Dendritic cell treated with granulocyte-macrophage colony-stimulating factor and Interleukin-4, amounts not matched to agents 40 ng/mL and 50 ng/mL, for 4 days (primary cell): ENCODE data around the gene PPP1R36.
A peak's percentile ranks its signal among the peaks of the same experiment; 100 is the strongest.

ENCODE experiments used
- H3K27ac Mint-ChIP-seq: one replicate; pipeline ENCODE4 v1.8.0; 2022; ENCODE audit warnings: mild to moderate bottlenecking, mixed read lengths
- H3K27me3 Mint-ChIP-seq: one replicate; pipeline ENCODE4 v1.8.0; 2022; ENCODE audit warnings: mild to moderate bottlenecking, mixed read lengths
- H3K36me3 Mint-ChIP-seq: one replicate; pipeline ENCODE4 v1.8.0; 2022; ENCODE audit warnings: low read depth, mixed read lengths
- H3K4me1 Mint-ChIP-seq: one replicate; pipeline ENCODE4 v1.8.0; 2022; ENCODE audit warnings: low read depth, mixed read lengths
- H3K4me3 Mint-ChIP-seq: one replicate; pipeline ENCODE4 v1.8.0; 2022; ENCODE audit warnings: mild to moderate bottlenecking, moderate library complexity, mixed read lengths
- H3K9me3 Mint-ChIP-seq: one replicate; pipeline ENCODE4 v1.8.0; 2022; ENCODE audit warnings: mixed read lengths
- intact Hi-C: fragments of 100-400 bp; cut with micrococcal nuclease; formaldehyde crosslinking; loops from one replicate; pipeline ENCODE4 v1.15.0; 2022

Gene PPP1R36, protein sequence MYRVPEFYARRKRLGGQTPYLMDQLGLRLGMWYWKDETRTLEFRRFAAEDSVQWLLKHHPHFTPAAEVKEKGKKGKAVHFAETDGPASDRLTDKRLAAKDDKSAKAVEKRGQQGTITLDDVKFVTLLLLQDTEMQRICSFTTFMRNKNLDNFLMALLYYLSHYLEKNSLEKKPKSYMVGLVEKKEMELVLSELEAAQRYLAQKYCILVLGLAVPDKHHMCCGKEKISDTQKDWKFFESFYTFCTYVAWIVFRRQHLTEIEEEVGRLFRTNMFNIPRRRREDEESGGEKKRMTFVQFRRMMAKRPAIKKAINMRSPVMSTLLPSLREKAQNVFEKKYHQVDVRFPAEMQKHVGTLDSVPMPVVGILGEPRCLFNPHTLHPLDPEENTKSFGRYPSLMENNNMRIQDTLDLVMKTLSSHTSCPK

DNA sequence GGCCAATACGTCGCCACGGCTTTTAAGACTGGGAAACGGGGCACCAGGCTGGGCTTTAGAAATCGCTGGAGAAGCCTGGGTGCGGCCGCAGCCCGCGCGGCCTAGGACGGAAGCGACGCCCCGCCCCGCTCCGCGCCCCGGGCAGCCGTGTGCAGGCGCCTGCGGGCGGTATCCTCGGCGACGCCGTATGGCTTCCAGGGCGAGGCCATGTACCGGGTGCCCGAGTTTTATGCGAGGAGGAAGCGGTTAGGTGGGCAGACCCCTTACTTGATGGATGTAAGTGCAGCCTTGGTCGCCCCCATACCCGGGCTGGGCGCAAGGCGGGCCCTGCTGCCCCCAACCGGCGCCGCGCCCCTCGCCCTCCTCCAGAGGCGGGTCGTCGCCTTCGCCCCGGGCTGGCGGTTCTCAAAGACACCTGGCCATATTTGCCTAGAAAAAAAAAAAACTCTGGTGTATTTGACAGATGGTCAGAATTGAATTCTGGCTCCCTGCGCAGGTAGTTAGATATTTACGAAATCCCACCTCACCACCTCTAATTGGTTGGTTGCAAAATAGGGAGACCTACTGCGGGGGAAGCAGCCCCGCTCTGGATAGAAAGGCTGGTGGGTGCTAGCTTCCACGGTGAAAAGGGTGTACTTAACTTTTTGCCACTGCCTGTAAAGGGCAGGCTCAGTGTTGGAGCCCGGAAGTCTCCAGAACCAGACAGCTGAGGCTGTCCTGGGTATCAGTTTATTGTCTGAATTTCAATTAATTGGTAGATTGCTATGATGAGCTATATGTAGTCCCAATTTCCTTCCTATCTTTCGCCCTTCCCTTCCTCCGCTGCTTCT lies at the start of gene PPP1R36:
Gene PPP1R36 (plus strand): TSS at position 171 of the 830 bp plus-strand sequence. CDS start 37 bp downstream, at position 208.
- H3K4me1 Mint-ChIP-seq = peaks cover 9% of the 10 kb centered on the region
- peaks cover 63% of the 10 kb centered on the region for H3K27me3 Mint-ChIP-seq
- intact Hi-C loops = no loop called here
- no peaks in the 10 kb centered on the region for H3K36me3 Mint-ChIP-seq
- H3K4me3 Mint-ChIP-seq = peak within 1 kb of the TSS; percentile 62
- no peak within 1 kb of the TSS for H3K27ac Mint-ChIP-seq
- no peaks in the 10 kb centered on the region for H3K9me3 Mint-ChIP-seq

DNA sequence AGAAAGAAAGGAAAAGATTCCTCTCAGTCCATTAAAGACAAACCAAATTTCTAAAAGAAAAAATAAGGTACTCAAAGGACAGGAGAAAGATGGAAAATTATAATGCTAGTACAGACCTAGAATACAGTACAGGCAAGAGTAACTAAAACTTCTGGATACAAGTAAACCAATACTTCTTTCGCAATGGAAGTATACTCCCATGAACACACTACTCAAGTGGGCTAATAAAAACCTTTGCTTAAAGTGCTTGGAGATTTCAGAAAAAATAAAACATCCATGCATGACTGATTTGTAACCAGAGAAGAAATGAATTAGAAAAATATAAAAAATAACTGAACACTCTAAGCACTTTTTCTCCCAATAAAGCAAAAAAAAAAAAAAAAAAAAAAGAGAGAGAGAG lies 49.7 kb upstream of the PPP1R36 start:
- Mint-ChIP-seq H3K27ac (no peak overlapping the region), H3K9me3 (no peaks in the 10 kb centered on the region), H3K36me3 (peaks cover 47% of the 10 kb centered on the region), H3K4me3 (no peak overlapping the region), H3K4me1 (peaks cover 23% of the 10 kb centered on the region), H3K27me3 (no peaks in the 10 kb centered on the region)
- intact Hi-C loops = loop anchor here (10.0 kb wide), 1 partner anchor 415 kb away; the partner anchor contains the start of gene CHURC1

DNA sequence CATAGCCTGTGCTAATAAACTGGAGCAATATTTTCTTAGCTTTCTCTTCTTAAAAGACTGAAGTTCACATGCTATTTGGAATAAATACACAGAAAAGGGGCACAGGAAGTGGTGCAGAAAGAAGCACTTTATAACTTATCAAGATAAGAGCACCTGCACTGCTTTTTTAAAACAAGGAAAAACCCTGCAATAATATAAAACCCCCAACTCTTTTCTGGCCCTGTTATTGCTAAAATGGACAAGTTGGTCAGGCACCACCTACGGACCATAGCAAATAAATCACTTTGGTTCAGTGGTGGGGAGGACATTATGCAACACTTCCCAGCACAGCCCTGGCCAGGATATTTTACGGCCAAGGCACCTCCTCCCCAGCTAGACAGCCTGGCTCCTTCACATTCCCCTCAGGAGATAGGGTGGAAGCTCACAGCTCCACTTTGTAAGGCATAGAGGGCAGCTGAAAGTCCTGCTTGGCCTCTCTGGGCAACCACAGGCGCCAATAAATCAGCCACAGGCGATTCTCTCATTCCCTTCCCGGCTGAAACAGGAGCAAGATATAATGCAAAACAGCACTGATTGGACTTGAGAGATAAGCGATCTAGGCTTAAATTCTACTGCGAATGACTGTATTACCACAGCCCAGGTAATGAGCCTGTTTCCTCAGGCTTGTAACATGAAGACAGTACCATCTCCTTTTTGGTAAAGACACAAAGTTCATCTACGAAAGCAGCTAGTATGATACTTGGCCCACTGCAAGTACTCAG lies 48.2 kb upstream of the PPP1R36 start:
- Mint-ChIP-seq H3K4me3 (peak overlapping the region; percentile 40), H3K27ac (peak overlapping the region; percentile 61), H3K36me3 (peaks cover 46% of the 10 kb centered on the region), H3K27me3 (no peaks in the 10 kb centered on the region), H3K4me1 (peaks cover 37% of the 10 kb centered on the region), H3K9me3 (no peaks in the 10 kb centered on the region)
- intact Hi-C loops = loop anchor here (10.0 kb wide), 1 partner anchor 413 kb away; the partner anchor contains the start of gene CHURC1

DNA sequence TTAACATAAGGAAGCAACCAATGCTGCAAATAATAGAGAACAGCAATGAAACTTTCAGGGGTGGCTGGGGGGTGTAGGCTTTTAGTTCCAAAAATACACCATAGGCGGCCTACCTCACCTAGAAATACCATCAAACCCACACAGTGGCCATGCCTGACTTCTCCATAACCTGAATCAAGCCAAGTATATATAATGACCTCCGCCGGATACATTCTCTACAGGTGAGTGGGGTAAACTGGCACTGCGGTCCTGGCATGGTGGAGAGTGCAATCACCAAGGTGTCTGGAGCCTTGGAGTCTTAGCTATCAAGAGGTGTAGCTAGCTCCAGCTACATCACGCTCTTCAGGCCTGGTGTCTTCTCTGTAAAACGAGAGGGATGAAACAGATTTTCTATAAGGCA lies 47.3 kb upstream of the PPP1R36 start:
- H3K36me3 Mint-ChIP-seq = peaks cover 49% of the 10 kb centered on the region
- intact Hi-C loops = loop anchor here (10.0 kb wide), 1 partner anchor 412 kb away; the partner anchor contains the start of gene CHURC1
- peak overlapping the region; percentile 100 for H3K27ac Mint-ChIP-seq
- peak overlapping the region; percentile 86 for H3K4me3 Mint-ChIP-seq
- peaks cover 40% of the 10 kb centered on the region for H3K4me1 Mint-ChIP-seq
- no peaks in the 10 kb centered on the region for H3K27me3 Mint-ChIP-seq
- H3K9me3 Mint-ChIP-seq = no peaks in the 10 kb centered on the region

DNA sequence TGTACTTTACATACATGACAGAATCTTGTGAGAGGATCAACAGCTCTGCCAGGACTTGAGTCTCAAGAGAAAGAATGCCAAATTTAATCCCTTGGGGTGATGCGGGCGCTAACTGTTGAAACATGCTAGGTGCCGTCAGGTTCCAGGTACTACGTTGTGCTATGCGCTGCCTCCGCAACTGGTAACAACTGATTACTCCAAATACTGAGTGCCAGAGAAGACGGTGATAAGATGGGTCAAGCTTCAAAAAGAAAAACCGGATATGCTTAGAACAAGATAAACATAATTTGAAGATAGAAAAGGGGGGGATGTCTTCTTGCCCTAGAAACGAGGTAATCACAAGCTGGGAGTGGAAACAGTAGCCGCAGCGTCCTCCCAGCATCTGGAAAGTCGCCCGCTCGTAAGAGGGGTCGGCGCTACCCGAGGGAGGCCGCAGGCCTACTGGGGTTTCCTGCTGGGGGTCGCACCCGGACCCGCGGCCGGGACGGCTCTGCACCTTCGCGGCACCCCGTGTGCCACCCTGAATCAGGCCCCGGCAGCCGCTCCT lies 46.8 kb upstream of the PPP1R36 start:
- Mint-ChIP-seq H3K4me3 (peak overlapping the region; percentile 86), H3K27ac (peak overlapping the region; percentile 100), H3K36me3 (peaks cover 54% of the 10 kb centered on the region), H3K27me3 (no peaks in the 10 kb centered on the region), H3K4me1 (peaks cover 45% of the 10 kb centered on the region), H3K9me3 (no peaks in the 10 kb centered on the region)
- intact Hi-C loops = loop anchor here (1.0 to 10.0 kb wide), 2 partner anchors 8 to 412 kb away; partner anchors contain the start of gene CHURC1

DNA sequence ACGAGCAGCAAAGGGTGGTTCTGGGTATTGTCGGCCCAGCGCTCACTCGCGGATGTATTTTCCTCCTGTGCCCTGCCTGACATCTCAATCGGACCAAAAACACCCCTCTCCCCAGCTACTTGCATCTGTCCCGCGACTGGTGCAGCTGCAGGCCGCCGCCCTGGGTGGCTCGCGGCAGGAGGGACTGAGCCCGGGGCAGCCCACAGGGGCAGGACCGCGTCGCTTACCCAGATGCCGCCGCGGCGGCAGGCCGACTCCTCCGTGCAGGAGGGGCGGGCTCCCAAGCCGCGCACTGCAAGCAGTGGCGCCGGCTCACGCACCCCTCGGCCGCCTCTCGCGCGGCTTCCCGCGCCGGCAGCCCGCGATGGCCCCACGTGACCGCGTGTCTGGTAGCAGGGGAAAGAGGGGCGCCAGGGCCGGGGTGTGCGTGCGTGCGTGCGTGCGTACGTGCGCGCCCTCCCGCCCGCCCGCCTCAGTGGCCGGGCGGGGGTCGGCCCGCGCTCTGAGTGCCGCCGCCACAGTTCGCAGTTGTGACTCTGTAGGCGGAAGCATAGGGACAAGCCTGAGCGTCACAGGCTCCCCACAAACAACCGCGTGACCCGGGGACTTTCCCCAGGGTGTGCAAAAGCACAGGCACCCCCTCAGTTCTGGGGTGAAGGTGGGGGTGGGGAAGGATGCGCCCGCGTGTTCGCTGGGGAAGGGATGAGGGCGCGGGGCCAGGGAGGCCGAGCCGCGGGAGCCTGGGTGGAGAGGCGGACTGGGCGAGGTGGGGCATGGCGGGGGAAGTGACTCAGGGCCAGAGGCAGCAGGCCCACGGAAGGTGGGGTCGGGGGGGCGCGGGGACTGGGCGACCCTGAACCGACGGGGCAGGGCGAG lies 46.1 kb upstream of the PPP1R36 start, which contains the start of gene ZBTB25:
Gene ZBTB25 (minus strand): TSS at position 405 of the 876 bp plus-strand sequence. CDS start 13,305 bp downstream, outside the sequence.
- peaks cover 53% of the 10 kb centered on the region for H3K36me3 Mint-ChIP-seq

DNA sequence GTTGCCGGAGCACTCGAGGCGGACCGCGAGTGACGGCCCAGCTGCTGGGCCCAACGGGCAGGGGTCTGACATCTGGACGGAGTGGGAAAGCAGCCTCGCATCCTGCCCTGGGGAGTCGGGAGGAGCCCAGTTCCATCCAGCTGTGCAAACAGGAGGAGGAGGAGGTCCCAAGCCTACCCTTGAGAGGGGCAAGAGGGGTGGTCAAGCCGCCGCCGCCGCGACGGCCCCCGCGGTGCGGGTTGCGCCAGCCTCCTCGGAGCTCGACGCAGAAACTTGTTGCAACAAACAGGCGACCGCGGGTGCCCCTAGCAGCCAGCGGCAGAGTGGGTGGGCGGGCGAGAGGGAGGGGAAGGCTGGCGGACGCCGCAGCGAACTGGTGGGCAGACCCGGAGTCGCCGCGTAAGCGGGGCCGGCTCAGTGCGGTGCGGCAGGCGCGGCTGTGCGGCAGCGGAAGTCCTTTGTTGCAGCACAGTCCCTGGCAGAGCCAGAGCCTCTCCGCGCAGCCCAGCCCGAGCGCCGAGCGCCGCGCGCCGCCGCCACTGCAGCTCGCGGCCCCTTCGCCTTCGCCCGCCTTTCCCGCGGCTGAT lies 45.4 kb upstream of the PPP1R36 start, which contains the start of gene ZBTB1:
Gene ZBTB1 (plus strand): TSS at position 461 of the 587 bp plus-strand sequence. CDS start 16,735 bp downstream, outside the sequence.
- peak within 1 kb of the TSS; percentile 86 for H3K4me3 Mint-ChIP-seq
- intact Hi-C loops = loop anchor here (2.0 to 10.0 kb wide), 3 partner anchors 36 to 410 kb away; partner anchors contain the start of genes CHURC1, HSPA2 and MTHFD1
- H3K9me3 Mint-ChIP-seq = no peaks in the 10 kb centered on the region
- peak within 1 kb of the TSS; percentile 100 for H3K27ac Mint-ChIP-seq
- H3K36me3 Mint-ChIP-seq = peaks cover 53% of the 10 kb centered on the region
- H3K4me1 Mint-ChIP-seq = peaks cover 60% of the 10 kb centered on the region
- no peaks in the 10 kb centered on the region for H3K27me3 Mint-ChIP-seq

More for the DNA sequence above, 46.1 kb upstream of the PPP1R36 start, which contains the start of gene ZBTB25:
- H3K27ac Mint-ChIP-seq = peak within 1 kb of the TSS; percentile 100
- H3K4me3 Mint-ChIP-seq = peak within 1 kb of the TSS; percentile 86
- H3K9me3 Mint-ChIP-seq = no peaks in the 10 kb centered on the region
- peaks cover 53% of the 10 kb centered on the region for H3K4me1 Mint-ChIP-seq
- H3K27me3 Mint-ChIP-seq = no peaks in the 10 kb centered on the region
- intact Hi-C loops = loop anchor here (1.0 to 10.0 kb wide), 4 partner anchors 8 to 411 kb away; partner anchors contain the start of genes CHURC1, HSPA2 and MTHFD1

DNA sequence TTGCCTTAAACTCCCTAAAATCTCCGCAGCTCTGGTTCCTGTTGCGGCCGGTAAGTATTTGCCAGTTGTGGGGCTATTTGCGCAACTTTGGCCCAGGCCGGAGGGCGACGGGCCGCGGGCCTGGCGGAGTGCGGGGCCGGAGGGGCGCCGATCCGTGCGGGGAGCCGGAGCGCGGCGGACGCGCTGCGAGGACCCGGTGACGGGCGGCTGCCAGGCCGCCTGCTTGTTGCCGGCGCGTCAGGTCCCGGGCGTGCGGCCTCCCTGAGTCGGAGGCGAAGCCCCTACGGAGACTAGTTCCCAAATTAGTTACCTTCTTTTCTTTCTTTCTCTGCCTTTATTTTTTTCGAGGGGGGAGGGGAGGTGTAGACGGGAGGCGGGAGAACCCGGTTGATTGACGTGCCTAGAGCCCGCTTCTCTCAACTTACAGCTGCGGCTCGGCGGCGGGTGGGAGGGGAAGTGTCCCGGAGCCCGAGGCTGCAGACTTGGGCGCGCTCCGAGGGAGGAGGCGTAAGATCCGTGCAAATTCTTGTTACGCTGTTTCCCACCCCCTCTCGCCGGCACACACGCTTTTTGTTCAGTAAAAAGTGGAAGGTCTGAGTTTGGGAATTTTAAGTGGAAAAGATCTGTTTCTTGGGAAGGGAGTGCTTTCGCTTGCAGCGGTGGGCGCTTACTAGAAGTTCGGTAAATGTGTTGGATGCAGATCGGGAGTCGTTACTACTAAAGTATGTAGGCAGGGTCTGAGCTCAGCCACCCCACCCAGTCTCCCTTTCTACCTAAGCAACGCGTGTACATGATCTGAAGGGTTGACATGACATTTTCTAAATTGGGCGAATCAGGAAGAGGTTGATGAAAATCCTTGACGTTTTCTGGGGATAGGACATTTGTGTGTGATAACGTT lies 44.6 kb upstream of the PPP1R36 start:
- intact Hi-C loops = loop anchor here (2.0 to 10.0 kb wide), 3 partner anchors 36 to 410 kb away; partner anchors contain the start of genes CHURC1, HSPA2 and MTHFD1
- peak overlapping the region; percentile 100 for H3K27ac Mint-ChIP-seq
- H3K4me3 Mint-ChIP-seq = peak overlapping the region; percentile 86
- H3K27me3 Mint-ChIP-seq = no peaks in the 10 kb centered on the region
- H3K36me3 Mint-ChIP-seq = peaks cover 56% of the 10 kb centered on the region
- H3K9me3 Mint-ChIP-seq = no peaks in the 10 kb centered on the region
- H3K4me1 Mint-ChIP-seq = peaks cover 62% of the 10 kb centered on the region

DNA sequence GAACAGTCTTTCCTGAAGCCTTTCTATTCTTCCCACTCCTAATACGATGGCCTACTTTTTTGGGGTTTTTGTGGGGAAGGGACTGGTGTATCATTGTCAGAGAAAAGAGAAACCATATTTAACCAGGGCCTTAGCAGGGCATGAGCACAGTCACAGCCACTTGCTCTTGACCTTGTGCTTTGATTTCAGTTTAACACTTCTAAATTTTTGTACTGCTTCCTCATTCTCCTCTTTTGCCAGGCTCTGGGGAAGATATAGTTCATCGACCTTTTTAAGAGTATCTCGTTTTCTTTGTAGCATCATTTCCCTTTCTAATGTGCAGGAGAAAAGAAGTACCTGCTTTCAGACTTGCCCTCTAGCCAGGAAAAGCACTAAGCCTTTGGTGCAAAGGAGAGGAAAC lies 43.0 kb upstream of the PPP1R36 start:
- peaks cover 56% of the 10 kb centered on the region for H3K36me3 Mint-ChIP-seq
- H3K27me3 Mint-ChIP-seq = no peaks in the 10 kb centered on the region

DNA sequence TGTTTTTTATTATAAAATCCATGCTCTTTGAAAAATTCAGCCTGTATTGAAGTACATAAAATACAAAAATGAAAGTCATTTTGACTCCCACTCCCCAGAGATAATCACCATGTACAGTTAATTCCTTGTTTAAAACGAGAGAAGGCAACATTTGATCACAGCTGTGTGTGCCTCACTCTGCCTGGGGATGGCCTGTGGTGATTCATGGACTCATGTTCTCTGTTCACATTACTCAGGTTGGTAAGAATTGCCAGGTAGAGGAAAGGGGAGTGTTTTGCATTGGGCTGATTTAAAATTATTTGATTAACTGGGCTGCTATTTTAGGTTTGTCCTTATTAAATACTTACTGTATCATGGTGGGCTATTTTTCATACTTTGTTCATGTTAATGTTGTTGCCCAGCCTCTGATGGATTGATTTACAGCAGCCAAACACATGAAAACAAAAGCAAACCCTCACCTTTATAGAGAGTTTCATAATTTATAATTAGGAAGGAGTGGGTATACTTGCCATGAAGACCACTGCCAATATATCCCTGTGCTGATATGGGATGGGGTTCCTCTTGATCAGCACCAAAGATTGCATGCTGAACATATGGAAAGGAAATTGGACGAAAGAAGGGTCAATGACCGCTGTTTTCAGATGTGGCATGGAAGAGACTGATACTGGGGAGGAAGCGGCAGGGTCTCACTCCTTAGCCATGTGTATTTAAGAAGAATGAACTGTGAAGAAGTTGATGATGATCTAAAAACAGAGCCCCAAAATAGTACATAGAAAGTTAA lies 42.2 kb upstream of the PPP1R36 start:
- H3K4me1 Mint-ChIP-seq = peaks cover 63% of the 10 kb centered on the region
- H3K27ac Mint-ChIP-seq = peak overlapping the region; percentile 76
- no peaks in the 10 kb centered on the region for H3K27me3 Mint-ChIP-seq
- intact Hi-C loops = loop anchor here (10.0 kb wide), 1 partner anchor 407 kb away; the partner anchor contains the start of gene CHURC1
- peaks cover 56% of the 10 kb centered on the region for H3K36me3 Mint-ChIP-seq
- no peaks in the 10 kb centered on the region for H3K9me3 Mint-ChIP-seq
- peak overlapping the region; percentile 41 for H3K4me3 Mint-ChIP-seq

More for the DNA sequence above, 43.0 kb upstream of the PPP1R36 start:
- intact Hi-C loops = loop anchor here (10.0 kb wide), 1 partner anchor 408 kb away; the partner anchor contains the start of gene CHURC1
- peaks cover 71% of the 10 kb centered on the region for H3K4me1 Mint-ChIP-seq
- peak overlapping the region; percentile 100 for H3K27ac Mint-ChIP-seq
- H3K9me3 Mint-ChIP-seq = no peaks in the 10 kb centered on the region
- H3K4me3 Mint-ChIP-seq = peak overlapping the region; percentile 86
